M059J (cell line): ENCODE measurements around the gene NUF2. TPM values are rescaled to one million over a fixed set of nuclear protein-coding genes. Genes with fewer than 3 reads are reported as not detected.
"Not testable (repeated sequence)": the region's sequence is repeated elsewhere in the genome, so short reads cannot be mapped to it uniquely, and the experiment has no call there.

Source experiments
- DNase-seq: peaks from one replicate; pipeline ENCODE4 v3.0.0-alpha.2; 2012; ENCODE audit warnings: low read depth
- total RNA-seq: library from RNA; depleted of rRNA; stranded (reverse); fragments of >200 nt; shearing (Covaris generic); gene quantifications from 2 replicates; pipeline ENCODE4 v1.2.3, GENCODE V29; 2014; rRNA removed

Gene NUF2
- 40.0 and 51.1 TPM in 2 replicates for total RNA-seq

DNA sequence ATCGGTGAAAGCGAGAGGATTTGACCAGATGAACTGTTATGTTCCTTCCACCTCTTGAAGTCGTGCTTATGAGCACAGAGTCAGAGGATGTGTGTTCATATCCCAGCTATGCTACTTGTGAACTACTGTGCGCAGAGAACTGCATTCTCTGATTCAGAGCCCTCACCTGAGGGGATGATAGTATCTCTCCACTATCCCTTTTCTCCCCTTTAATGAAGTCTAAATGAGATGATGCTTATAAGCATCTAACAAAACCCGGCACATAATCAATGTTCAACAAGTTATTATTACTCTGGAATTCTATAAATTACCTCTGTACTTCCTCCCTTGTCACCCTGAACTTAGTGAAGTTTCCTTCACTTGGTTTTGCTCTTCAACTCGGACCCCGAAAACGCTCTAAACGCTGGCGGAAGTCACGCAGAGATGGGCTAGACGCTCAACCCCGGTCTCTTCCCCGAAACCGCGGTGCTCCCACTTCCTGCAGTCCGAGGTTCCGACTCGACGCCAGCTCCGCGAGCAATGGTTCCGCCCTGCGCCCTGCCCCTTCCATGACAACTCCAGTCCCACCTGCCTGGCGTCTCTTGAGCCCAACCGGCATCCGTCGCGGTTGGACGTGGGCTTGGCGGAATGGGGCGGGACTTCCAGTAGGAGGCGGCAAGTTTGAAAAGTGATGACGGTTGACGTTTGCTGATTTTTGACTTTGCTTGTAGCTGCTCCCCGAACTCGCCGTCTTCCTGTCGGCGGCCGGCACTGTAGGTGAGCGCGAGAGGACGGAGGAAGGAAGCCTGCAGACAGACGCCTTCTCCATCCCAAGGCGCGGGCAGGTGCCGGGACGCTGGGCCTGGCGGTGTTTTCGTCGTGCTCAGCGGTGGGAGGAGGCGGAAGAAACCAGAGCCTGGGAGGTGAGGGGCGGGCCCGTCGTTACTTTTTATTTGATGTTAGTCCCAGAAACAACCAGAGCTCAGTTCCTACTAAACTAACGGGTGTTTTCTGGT, at the start of gene NUF2:
NUF2 (plus strand) TSS at position 644 of the 995 bp plus-strand sequence. CDS start 4,098 bp downstream, outside the sequence.
- DNase-seq: peak; percentile 98

DNA sequence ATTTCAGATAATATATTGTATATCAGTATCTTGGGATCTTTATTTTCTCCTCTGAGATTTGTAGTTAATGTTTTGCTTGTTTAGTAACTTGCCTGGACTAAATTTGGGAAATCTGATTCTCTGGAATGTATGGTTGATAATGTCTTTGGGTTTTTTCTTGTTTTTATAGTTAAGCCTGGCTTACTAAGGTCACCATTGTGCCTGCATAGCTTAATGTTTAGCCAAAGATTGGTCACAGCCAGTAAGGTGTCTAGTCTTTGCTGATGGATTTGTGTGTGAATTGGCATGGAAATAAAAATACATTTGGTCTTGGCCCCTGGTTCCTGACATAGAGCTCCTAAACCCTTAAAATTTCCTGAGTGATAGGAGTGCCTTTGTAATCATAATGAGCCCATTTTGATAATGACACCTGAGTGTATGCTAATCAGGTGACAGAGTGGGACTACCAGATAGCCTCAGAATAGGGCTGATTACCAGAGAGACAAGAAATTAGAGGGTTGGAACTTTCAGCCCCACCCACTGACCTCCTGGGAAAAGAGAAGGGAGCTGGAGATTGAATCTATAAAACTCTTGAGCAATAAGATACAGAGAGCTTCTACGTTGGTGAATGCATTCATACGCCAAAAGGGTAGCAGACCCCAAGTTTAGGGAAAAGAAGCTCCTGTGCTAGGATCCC, 47.9 kb upstream of the NUF2 start:
- no peak for DNase-seq

DNA sequence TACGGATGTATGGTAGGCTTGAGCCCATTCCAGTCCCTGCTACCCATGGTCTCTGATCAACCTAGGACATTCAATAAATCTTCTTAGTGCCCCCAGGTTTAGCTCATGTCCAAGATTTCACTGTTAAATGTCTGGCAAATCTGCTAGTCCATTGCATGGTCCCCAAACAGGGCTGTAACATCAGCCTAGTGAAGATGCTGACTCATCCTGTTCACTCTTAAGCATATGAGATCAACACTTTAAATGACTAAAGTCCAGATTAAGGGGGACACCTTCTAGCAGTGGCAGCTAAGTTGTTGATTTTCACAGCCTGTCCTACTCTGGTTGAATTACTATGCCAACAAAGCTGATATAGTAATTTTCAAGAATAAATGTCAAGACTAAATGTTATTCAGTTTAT, 46.5 kb upstream of the NUF2 start:
- peak; percentile 11 for DNase-seq

GRCh38 chr1:163278602-163279001, 43.2 kb upstream of the NUF2 start:
- DNase-seq: no peak

- not testable (repeated sequence) for DNase-seq
These were observed 36.9 kb upstream of the NUF2 start for GRCh38 chr1:163284867-163285266.

- peak; percentile 4 for DNase-seq
These were observed 31.6 kb upstream of the NUF2 start for GRCh38 chr1:163290025-163290640.

DNA sequence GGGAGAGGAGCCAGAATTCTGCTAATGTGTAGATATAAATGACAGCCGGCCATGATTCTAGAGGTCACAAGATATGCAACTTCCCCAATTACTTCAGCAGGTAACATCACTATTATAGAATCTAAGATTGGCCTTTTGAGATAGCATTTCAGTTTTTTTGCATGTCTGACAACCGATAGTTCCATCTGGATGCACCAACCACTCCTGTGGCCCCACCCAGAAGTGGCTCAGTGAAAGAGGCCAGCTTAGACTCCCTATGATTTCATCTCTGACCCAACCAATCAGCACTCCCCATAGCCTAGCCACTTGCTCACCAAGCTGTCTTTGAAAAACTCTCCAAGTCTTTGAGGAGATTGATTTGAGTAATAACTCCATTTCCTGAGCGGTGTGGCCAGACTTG, 30.3 kb upstream of the NUF2 start:
- no peak for DNase-seq

DNA sequence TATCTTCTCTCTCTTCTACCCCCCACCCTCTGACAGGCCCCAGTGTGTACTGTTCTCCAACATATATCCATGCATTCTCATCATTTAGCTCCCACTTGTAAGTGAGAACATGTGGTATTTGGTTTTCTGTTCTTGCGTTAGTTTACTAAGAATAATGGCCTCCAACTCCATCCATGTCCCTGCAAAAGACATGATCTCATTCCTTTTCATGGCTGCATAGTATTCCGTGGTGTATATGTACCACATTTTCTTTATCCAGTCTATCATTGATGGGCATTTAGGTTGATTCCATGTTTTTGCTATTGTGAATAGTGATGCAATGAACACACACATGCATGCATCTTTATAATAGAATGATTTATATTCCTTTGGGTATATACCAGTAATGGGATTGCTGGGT, 29.6 kb upstream of the NUF2 start:
- not testable (repeated sequence) for DNase-seq

- DNase-seq: not testable (repeated sequence)
These were observed 28.3 kb upstream of the NUF2 start for GRCh38 chr1:163293497-163293896.

DNA sequence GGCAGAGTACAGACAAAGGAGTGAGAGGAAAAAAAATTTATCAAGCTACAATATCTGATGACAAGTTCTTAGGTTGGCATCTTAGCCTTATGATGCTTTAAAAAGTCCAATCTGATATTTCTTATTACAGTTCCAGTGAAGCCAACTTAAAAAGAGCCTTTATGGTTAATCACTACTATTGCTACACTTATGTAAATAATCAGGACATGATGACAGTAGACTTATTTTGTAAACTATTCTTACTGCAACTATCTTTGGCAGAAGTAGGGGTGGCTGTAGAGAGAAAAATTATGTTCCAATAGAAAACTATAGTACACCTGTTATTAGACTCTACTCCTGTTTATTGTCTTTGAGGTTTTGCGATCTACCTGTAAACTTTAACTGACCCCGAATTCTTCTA, 25.8 kb upstream of the NUF2 start:
- DNase-seq: no peak

- no peak for DNase-seq
These were observed 25.1 kb upstream of the NUF2 start for GRCh38 chr1:163296504-163297263.

GRCh38 chr1:163298365-163298764, 23.4 kb upstream of the NUF2 start:
- DNase-seq: no peak

DNA sequence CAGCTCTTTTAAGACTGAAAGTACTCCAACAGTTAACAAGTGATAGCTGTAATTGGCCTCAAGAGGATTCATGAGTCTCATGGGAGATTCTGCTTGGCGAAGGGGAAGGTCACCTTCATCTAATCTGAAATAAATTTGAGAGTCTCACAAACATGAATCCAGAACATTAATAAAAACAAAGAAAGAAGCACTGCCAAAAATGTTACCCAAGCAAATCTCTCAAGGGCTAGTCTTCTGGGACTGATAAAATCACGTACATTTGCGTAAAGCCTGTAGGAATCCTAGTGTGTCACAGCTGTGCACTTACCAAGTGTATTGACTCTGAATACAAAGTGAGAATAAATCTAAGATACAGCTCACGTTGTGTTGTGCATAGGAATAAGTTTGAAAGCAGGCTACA, 21.2 kb upstream of the NUF2 start:
- DNase-seq: no peak

DNA sequence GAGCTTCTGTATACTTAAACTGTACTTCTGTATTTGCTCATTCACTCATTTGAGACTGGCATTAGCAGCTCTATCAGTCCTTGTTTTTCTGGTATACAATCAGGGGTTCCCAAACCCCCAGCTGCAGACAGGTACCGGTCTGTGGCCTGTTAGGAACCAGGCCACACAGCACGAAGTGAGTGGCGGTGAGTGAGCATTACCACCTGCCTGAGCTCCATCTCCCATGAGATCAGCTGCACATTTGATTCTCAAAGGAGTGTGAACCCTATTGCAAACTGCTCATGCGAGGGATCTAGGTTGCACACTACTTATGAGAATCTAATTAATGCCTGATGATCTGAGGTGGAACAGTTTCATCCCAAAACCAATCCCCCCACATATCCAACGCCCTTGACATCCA, 18.2 kb upstream of the NUF2 start:
- no peak for DNase-seq

GRCh38 chr1:163305441-163305840, 16.3 kb upstream of the NUF2 start:
- DNase-seq: no peak

- peak; percentile 83 for DNase-seq
These were observed 14.1 kb upstream of the NUF2 start for GRCh38 chr1:163307479-163308171.

DNA sequence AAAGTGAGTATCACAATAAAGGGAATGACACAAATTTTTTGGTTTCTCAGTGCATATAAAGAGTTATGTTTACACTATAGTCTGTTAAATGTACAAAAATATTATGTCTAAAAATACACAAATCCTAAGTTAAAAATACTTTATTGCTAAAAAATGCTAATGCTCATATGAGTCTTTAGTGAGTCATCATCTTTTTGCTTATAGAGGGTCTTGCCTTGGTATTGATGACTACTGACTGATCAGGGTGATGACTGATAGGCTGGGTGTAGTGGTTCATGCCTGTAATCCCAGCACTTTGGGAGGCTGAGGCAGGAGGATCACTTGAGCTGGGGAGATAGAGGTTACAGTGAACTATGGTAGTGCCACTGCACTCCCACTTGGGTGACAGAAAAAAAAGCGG, 12.9 kb upstream of the NUF2 start:
- DNase-seq: no peak

GRCh38 chr1:163315773-163316374, 5.9 kb upstream of the NUF2 start:
- peak; percentile 49 for DNase-seq

GRCh38 chr1:163320891-163321290, 863 bp upstream of the NUF2 start:
- DNase-seq: no peak

GRCh38 chr1:163323339-163323738, 1.6 kb downstream of the NUF2 start:
- DNase-seq: not testable (repeated sequence)

DNA sequence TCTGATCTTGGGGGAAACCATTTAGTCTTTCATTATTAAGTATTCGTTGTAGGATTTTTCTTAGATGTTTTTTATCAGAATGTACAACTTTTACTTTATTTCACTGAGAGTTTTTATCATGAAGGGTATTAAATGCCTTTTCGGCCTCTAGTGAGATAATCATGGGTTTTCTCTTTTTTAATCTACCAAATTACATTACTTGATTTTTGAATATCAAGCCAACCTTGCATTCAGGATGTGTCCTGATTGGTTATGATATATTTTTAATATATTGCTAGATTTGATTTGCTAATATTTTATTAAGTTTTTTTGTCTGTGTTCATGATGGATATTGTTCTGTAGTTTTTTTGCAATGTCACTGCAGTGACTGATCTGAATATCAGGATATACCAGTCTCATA, 9.4 kb downstream of the NUF2 start:
- no peak for DNase-seq
